ENCODE results near the gene NFKBIB. TPM values are rescaled to one million over a fixed set of nuclear protein-coding genes. Genes with fewer than 3 reads are reported as not detected.
A peak's percentile ranks its signal among the peaks of the same experiment; 100 is the strongest.
"Not testable (repeated sequence)": the region's sequence is repeated elsewhere in the genome, so short reads cannot be mapped to it uniquely, and the experiment has no call there.

Gene NFKBIB
- total RNA-seq, 4 donors from 2014 or later: 24.1 to 39.4 (median 35.8) TPM

DNA sequence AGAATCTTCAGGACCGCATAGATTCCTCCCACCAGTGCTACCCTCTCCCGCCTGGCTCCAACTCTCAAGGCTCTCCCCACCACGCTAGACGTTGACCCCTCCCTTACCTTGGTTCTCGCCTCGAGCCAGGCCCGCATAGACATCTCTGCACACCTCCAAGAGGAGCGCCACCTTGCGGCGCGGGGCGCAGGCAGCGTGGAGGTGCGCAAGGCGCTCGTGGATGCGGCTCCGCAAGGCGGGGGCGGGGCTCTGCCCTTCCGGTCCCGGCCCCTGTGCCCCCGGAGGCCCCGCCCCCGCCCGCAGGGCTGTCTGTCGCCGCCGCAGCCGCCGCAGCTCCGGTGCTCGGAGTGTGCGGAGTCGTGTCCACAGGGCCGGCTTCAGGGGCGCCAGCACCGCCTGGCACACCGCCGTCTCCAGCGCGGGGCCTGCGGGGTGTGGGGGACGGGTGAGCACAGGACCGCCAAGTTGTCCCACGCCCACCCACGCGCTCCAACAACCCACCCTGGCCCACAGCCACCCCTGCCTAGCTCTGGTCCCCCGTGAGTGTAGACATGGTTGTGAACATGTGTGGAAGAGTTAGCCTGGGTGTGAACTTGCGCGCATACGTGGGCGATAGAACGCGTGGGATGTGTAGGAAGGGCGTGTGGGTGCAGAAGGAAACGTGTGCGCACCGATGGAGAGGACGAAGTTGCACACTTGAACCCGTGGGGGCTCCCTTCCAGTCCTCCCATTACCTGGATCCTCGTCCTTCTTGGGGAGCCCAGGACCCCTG, 29.7 kb upstream of the NFKBIB start:
- no peak for DNase-seq (ENCODE audit: extremely low spot score)
- H3K27ac ChIP-seq (replicated peaks in 1 of 4): peak overlapping the region; percentile 45 to 70 (median 63)

DNA sequence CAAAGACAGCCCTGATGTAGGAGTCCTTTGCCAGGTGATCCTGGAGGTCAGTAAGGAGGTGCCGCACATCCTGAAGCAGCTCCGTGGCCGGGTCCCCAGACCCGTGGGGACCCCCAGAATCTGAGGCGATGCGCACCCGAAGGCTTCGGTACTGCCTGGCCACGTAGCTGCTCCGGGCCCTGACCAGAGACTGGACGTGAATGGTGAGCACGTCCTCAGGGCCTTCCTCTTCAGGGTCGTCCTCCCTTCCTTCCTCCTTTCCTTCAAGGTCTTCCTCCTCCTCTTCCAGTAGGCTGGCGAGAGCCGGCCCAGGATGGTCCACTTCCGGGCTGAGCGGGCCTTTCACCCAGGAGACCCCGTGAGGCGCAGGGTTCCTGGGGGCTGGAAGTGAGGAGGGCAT, 29.2 kb upstream of the NFKBIB start:
- Histone ChIP-seq H3K9me3 (no peaks in the 10 kb centered on the region), H3K27me3 (peaks cover 0 to 4% (median 0%) of the 10 kb centered on the region in 4 donors), H3K27ac (replicated peaks in 1 of 4) (peak overlapping the region in 3 of 4 donors; percentile 19 to 58 (median 45)), H3K36me3 (no peaks in the 10 kb centered on the region), H3K4me3 (peak overlapping the region in 1 of 4 donors; percentile 60), H3K4me1 (peaks cover 16 to 22% (median 20%) of the 10 kb centered on the region in 4 donors)
- TF ChIP-seq POLR2AphosphoS5 (IDR thresholded peaks at IDR 0.05) (no peak), POLR2A (IDR thresholded peaks at IDR 0.05; ENCODE audit: low read depth) (no peak), EP300 (IDR thresholded peaks at IDR 0.05) (no peak)
- TF ChIP-seq, protein P1, sequence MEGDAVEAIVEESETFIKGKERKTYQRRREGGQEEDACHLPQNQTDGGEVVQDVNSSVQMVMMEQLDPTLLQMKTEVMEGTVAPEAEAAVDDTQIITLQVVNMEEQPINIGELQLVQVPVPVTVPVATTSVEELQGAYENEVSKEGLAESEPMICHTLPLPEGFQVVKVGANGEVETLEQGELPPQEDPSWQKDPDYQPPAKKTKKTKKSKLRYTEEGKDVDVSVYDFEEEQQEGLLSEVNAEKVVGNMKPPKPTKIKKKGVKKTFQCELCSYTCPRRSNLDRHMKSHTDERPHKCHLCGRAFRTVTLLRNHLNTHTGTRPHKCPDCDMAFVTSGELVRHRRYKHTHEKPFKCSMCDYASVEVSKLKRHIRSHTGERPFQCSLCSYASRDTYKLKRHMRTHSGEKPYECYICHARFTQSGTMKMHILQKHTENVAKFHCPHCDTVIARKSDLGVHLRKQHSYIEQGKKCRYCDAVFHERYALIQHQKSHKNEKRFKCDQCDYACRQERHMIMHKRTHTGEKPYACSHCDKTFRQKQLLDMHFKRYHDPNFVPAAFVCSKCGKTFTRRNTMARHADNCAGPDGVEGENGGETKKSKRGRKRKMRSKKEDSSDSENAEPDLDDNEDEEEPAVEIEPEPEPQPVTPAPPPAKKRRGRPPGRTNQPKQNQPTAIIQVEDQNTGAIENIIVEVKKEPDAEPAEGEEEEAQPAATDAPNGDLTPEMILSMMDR (IDR thresholded peaks at IDR 0.05): no peak
- intact Hi-C loops (cut with DNase I): no loop called here
- 94% methylated on average over 17 of the region's 19 CpGs for WGBS
- no peak for DNase-seq (ENCODE audit: extremely low spot score)

More for the DNA sequence above, 29.7 kb upstream of the NFKBIB start:
- Histone ChIP-seq H3K4me1 (peaks cover 16 to 22% (median 20%) of the 10 kb centered on the region in 4 donors), H3K9me3 (no peaks in the 10 kb centered on the region), H3K4me3 (peak overlapping the region; percentile 57 to 61 (median 58)), H3K27me3 (peaks cover 0 to 4% (median 0%) of the 10 kb centered on the region in 4 donors), H3K36me3 (no peaks in the 10 kb centered on the region)
- TF ChIP-seq, protein P1 (IDR thresholded peaks at IDR 0.05): peak; percentile 80 to 94 (median 84)
- TF ChIP-seq EP300 (IDR thresholded peaks at IDR 0.05) (no peak), POLR2A (IDR thresholded peaks at IDR 0.05; ENCODE audit: low read depth) (no peak), POLR2AphosphoS5 (IDR thresholded peaks at IDR 0.05) (peak; percentile 74 to 79)
- intact Hi-C loops (cut with DNase I): loop anchor here (2.0 kb wide), 1 partner anchor 17 kb away; no protein-coding TSS in a partner anchor
- 30% methylated on average over 33 of the region's 62 CpGs for WGBS

DNA sequence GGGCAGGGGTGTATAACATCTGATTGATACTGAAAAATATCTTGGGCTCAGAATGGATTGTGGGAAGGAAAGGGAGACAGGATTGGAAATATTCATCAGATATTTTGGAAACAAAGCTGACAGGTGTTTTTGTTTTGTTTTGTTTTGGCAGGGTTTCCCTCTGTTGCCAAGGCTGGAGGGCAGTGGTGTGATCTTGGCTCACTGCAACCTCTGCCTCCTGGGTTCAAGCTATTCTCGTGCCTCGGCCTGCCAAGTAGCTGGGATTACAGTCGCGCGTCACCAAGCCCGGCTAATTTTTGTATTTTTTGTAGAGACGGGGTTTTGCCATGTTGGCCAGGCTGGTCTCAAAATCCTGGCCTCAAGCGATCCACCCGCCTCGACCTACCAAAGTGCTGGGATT, 26.4 kb upstream of the NFKBIB start:
- 91% methylated on average over 10 of the region's 10 CpGs for WGBS

DNA sequence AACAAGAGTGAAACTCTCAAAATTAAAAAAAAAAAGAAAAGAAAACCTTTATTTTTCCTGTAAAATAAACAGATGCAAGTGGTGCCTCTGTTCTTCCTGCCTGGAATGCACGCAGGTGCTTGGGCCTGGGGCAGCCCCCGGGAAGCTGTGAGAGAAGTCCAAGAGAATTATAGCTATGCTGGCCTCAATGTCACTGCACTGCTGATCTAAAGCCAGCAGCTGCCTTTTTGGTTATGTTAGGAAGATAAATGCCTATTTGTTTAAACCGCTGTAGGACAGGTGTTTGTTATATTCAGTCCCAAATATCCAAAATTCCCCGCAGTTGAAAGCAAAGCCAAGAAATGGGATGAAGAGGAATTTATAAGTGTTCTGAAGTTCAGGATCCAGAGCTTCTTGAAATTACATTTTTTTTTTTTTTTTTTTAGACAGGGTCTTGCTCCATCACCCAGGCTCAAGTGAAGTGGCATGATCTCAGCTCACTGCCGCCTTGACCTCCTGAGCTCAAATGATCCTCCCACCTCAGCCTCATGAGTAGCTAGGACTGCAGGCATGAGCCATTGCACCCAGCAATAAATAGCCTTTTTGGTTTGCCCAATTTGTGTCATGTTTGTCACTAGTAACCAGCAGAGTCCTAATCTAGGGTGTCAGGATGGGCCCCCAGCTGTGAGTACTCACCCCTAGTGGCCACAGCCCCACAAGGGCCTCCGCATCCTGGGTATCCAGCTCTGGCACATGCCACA, 23.9 kb upstream of the NFKBIB start:
- intact Hi-C loops (cut with DNase I): no loop called here
- Histone ChIP-seq H3K27ac (replicated peaks in 1 of 4) (no peak overlapping the region), H3K36me3 (peaks cover 0 to 25% (median 20%) of the 10 kb centered on the region in 4 donors), H3K4me3 (no peak overlapping the region), H3K4me1 (peaks cover 11 to 14% (median 14%) of the 10 kb centered on the region in 4 donors), H3K27me3 (no peaks in the 10 kb centered on the region), H3K9me3 (no peaks in the 10 kb centered on the region)
- 73% methylated on average over 6 of the region's 6 CpGs for WGBS
- TF ChIP-seq, protein P1 (IDR thresholded peaks at IDR 0.05): no peak
- TF ChIP-seq POLR2A (IDR thresholded peaks at IDR 0.05; ENCODE audit: low read depth) (no peak), POLR2AphosphoS5 (IDR thresholded peaks at IDR 0.05) (no peak), EP300 (IDR thresholded peaks at IDR 0.05) (no peak)
- DNase-seq (ENCODE audit: extremely low spot score): no peak

More for the DNA sequence above, 26.4 kb upstream of the NFKBIB start:
- H3K27ac ChIP-seq (replicated peaks in 1 of 4); H3K9me3 ChIP-seq; H3K36me3 ChIP-seq; DNase-seq (ENCODE audit: extremely low spot score); H3K4me3 ChIP-seq; H3K27me3 ChIP-seq; intact Hi-C loops (cut with DNase I): not testable (repeated sequence)
- peaks cover 27 to 29% (median 29%) of the 10 kb centered on the region in 4 donors for H3K4me1 ChIP-seq
